Loucy (cell line): Measurements from ENCODE around the gene TRPM1.

Experiments used
- H2AFZ ChIP-seq: fragments of 200-600 bp; sonication (generic); 2 replicates; pipeline ENCODE4 v1.6.0; 2016; ENCODE audit warnings: antibody characterized with exemption, mild to moderate bottlenecking, low read length, moderate library complexity
- H3F3A ChIP-seq: fragments of 200-600 bp; 2 replicates; pipeline ENCODE4 v1.6.0; 2016; ENCODE audit warnings: antibody characterized with exemption, low read depth, mild to moderate bottlenecking
- H3K27me3 ChIP-seq: fragments of 200-600 bp; sonication (generic); 2 replicates; pipeline ENCODE4 v1.6.1; 2014; ENCODE audit warnings: low read length, mild to moderate bottlenecking; ENCODE audit not compliant: insufficient read depth, poor library complexity, severe bottlenecking
- H3K36me3 ChIP-seq: fragments of 200-600 bp; sonication (generic); 2 replicates; pipeline ENCODE4 v1.6.1; 2016; ENCODE audit warnings: low read length; ENCODE audit not compliant: insufficient read depth
- H3K4me1 ChIP-seq: fragments of 200-600 bp; sonication (generic); 2 replicates; pipeline ENCODE4 v1.5.1; 2014; ENCODE audit warnings: low read length, mild to moderate bottlenecking; ENCODE audit not compliant: insufficient read depth, poor library complexity, severe bottlenecking
- H3K4me2 ChIP-seq: fragments of 200-600 bp; sonication (generic); 2 replicates; pipeline ENCODE4 v1.6.0; 2014; ENCODE audit warnings: antibody characterized with exemption, low read length, low read depth, mild to moderate bottlenecking; ENCODE audit not compliant: poor library complexity, severe bottlenecking
- H3K4me3 ChIP-seq: fragments of 200-600 bp; sonication (generic); 2 replicates; pipeline ENCODE4 v1.5.1; 2014; ENCODE audit warnings: low read length, mild to moderate bottlenecking, mixed read lengths; ENCODE audit not compliant: poor library complexity, severe bottlenecking
- H3K79me2 ChIP-seq: fragments of 200-600 bp; sonication (generic); 2 replicates; pipeline ENCODE4 v1.6.1; 2014; ENCODE audit warnings: low read length; ENCODE audit not compliant: insufficient read depth
- H3K9ac ChIP-seq: fragments of 200-600 bp; sonication (generic); 2 replicates; pipeline ENCODE4 v1.6.0; 2014; ENCODE audit warnings: mild to moderate bottlenecking, low read depth, low read length, moderate library complexity; ENCODE audit not compliant: poor library complexity, severe bottlenecking
- H3K9me2 ChIP-seq: fragments of 200-600 bp; sonication (generic); replicated peaks from 2 replicates; pipeline ENCODE4 v1.6.1; 2016; ENCODE audit warnings: low read depth, low read length, mixed read lengths
- H3K9me3 ChIP-seq: fragments of 200-600 bp; sonication (generic); 2 replicates; pipeline ENCODE4 v1.6.1; 2014; ENCODE audit warnings: mild to moderate bottlenecking, antibody characterized with exemption, low read length, low read depth; ENCODE audit not compliant: insufficient read depth
- H4K20me1 ChIP-seq: fragments of 200-600 bp; sonication (generic); 2 replicates; pipeline ENCODE4 v1.6.0; 2014; ENCODE audit warnings: antibody characterized with exemption, low read length, mild to moderate bottlenecking; ENCODE audit not compliant: insufficient read depth, poor library complexity, severe bottlenecking
- EZH2phosphoT487 ChIP-seq: fragments of 200-600 bp; IDR thresholded peaks from 2 replicates; pipeline ENCODE4 v1.6.1; 2018; ENCODE audit warnings: antibody characterized with exemption, mild to moderate bottlenecking, moderate library complexity, borderline replicate concordance
- TF ChIP-seq, protein P1 (sequence below): fragments of 200-600 bp; sonication (generic); conservative IDR thresholded peaks from 2 replicates; pipeline ENCODE4 v1.5.1; 2014; ENCODE audit warnings: mild to moderate bottlenecking, antibody characterized with exemption, low read length

TRPM1 gene

GRCh38 chr15:31039961-31040360, 61.6 kb downstream of the TRPM1 start:
- Histone ChIP-seq H3K9me2 (no peaks in the 10 kb centered on the region), H3K4me3 (no peak overlapping the region), H3K79me2 (no peaks in the 10 kb centered on the region), H3F3A (no peaks in the 10 kb centered on the region), H3K4me2 (no peak overlapping the region), H3K36me3 (no peaks in the 10 kb centered on the region), H3K4me1 (no peaks in the 10 kb centered on the region), H3K9ac (no peak overlapping the region), H2AFZ (no peak overlapping the region), H4K20me1 (no peaks in the 10 kb centered on the region), H3K9me3 (no peaks in the 10 kb centered on the region), H3K27me3 (no peaks in the 10 kb centered on the region)
- TF ChIP-seq EZH2phosphoT487: no peak
- TF ChIP-seq, protein P1, sequence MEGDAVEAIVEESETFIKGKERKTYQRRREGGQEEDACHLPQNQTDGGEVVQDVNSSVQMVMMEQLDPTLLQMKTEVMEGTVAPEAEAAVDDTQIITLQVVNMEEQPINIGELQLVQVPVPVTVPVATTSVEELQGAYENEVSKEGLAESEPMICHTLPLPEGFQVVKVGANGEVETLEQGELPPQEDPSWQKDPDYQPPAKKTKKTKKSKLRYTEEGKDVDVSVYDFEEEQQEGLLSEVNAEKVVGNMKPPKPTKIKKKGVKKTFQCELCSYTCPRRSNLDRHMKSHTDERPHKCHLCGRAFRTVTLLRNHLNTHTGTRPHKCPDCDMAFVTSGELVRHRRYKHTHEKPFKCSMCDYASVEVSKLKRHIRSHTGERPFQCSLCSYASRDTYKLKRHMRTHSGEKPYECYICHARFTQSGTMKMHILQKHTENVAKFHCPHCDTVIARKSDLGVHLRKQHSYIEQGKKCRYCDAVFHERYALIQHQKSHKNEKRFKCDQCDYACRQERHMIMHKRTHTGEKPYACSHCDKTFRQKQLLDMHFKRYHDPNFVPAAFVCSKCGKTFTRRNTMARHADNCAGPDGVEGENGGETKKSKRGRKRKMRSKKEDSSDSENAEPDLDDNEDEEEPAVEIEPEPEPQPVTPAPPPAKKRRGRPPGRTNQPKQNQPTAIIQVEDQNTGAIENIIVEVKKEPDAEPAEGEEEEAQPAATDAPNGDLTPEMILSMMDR: no peak

- Histone ChIP-seq H3K79me2 (no peaks in the 10 kb centered on the region), H3K36me3 (no peaks in the 10 kb centered on the region), H4K20me1 (no peaks in the 10 kb centered on the region), H2AFZ (no peak overlapping the region), H3K4me1 (no peaks in the 10 kb centered on the region), H3K27me3 (no peaks in the 10 kb centered on the region), H3K4me2 (no peak overlapping the region), H3K9me3 (no peaks in the 10 kb centered on the region), H3K4me3 (no peak overlapping the region), H3F3A (no peaks in the 10 kb centered on the region), H3K9me2 (no peaks in the 10 kb centered on the region), H3K9ac (no peak overlapping the region)
- no peak for TF ChIP-seq EZH2phosphoT487
- TF ChIP-seq, protein P1: no peak
These were observed 63.6 kb downstream of the TRPM1 start for GRCh38 chr15:31037731-31038477.

DNA sequence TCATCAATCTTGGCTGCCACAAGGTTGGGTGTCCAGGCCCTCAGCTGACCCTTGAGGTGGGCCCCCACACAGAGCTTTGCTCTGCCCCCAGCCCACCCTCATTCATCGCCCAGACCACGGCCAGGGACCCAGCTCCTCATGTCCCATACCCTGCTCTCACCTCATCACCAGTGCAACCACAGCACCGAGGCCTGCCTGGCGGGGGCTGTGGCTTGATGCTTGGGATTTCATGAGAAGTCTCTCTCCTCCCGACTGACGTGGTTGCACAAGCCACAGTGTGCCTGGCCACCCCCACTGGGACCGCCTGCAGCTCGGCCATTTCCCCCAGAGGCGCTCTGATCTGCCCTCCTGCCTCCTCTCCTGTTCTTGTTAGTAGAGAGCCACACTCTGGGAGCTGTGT, 64.7 kb downstream of the TRPM1 start:
- no peaks in the 10 kb centered on the region for H4K20me1 ChIP-seq
- no peaks in the 10 kb centered on the region for H3K9me2 ChIP-seq
- H3K4me2 ChIP-seq: no peak overlapping the region
- H3K9ac ChIP-seq: no peak overlapping the region
- no peak overlapping the region for H3K4me3 ChIP-seq
- H2AFZ ChIP-seq: no peak overlapping the region
- H3K27me3 ChIP-seq: no peaks in the 10 kb centered on the region
- H3K36me3 ChIP-seq: no peaks in the 10 kb centered on the region
- H3K4me1 ChIP-seq: peaks cover 4% of the 10 kb centered on the region
- no peaks in the 10 kb centered on the region for H3F3A ChIP-seq
- no peaks in the 10 kb centered on the region for H3K9me3 ChIP-seq
- TF ChIP-seq EZH2phosphoT487: no peak
- TF ChIP-seq, protein P1: no peak
- H3K79me2 ChIP-seq: no peaks in the 10 kb centered on the region
